IMR-90 (cell line): ENCODE results near the gene STRIP2. TPM values are rescaled to one million over a fixed set of nuclear protein-coding genes. Genes with fewer than 3 reads are reported as not detected.

ENCODE experiments used
- ATAC-seq: fragments of 200-7000 bp; cut with Tn5 transposase; 2 replicates; pipeline ENCODE4 v1.9.1; 2020; ENCODE audit warnings: low read depth, mild to moderate bottlenecking, moderate library complexity
- BruUV-seq: library from RNA; stranded (reverse); fragments of 400-500 nt; replicated peaks from 2 replicates; lab custom pipeline; 2021; lab: Mats Ljungman, UMichigan
- CTCF ChIA-PET: fragments of 300-600 bp; formaldehyde crosslinking; extraction: SDS; loops from one replicate; lab custom pipeline; 2021; ENCODE audit warnings: antibody characterized with exemption; lab: Yijun Ruan, JAX
- POLR2A ChIA-PET: fragments of 300-600 bp; sonication (Branson Sonifier 250); formaldehyde crosslinking; loops from one replicate; lab custom pipeline; 2022; ENCODE audit warnings: antibody characterized with exemption; ENCODE audit not compliant: unreplicated experiment; lab: Charles Lee
- DNase-seq: peaks from one replicate; pipeline ENCODE4 v3.0.0; 2013
- H2AFZ ChIP-seq: replicated peaks from 2 replicates; pipeline ENCODE3; 2013; ENCODE audit warnings: low read length, mild to moderate bottlenecking; ENCODE audit not compliant: poor library complexity
- H2AK5ac ChIP-seq: 2 replicates; pipeline ENCODE4 v1.6.1; 2013; ENCODE audit warnings: low read depth, low read length, inconsistent platforms
- H2AK9ac ChIP-seq: replicated peaks from 2 replicates; pipeline ENCODE3; 2013; ENCODE audit warnings: mild to moderate bottlenecking, low read depth, low read length, moderate library complexity; ENCODE audit not compliant: poor library complexity
- H2BK120ac ChIP-seq: 2 replicates; pipeline ENCODE4 v1.6.1; 2013; ENCODE audit warnings: low read depth, low read length, inconsistent platforms
- H2BK15ac ChIP-seq: 3 replicates; pipeline ENCODE4 v1.6.1; 2013; ENCODE audit warnings: low read depth, low read length, inconsistent platforms
- H2BK20ac ChIP-seq: 2 replicates; pipeline ENCODE4 v1.6.1; 2013; ENCODE audit warnings: low read depth, mild to moderate bottlenecking, inconsistent platforms, low read length, moderate library complexity
- H2BK5ac ChIP-seq: 2 replicates; pipeline ENCODE4 v1.6.1; 2013; ENCODE audit warnings: mild to moderate bottlenecking, low read depth, low read length, inconsistent platforms; ENCODE audit not compliant: poor library complexity, severe bottlenecking
- H3K14ac ChIP-seq: replicated peaks from 2 replicates; pipeline ENCODE4 v1.6.1; 2013; ENCODE audit warnings: low read depth, low read length, inconsistent platforms
- H3K18ac ChIP-seq: 2 replicates; pipeline ENCODE4 v1.6.1; 2013; ENCODE audit warnings: low read depth, low read length, control low read depth
- H3K23ac ChIP-seq: 2 replicates; pipeline ENCODE4 v1.6.1; 2013; ENCODE audit warnings: low read depth, low read length, inconsistent platforms
- H3K27ac ChIP-seq: 2 replicates; pipeline ENCODE4 v1.5.1; 2013; ENCODE audit warnings: mild to moderate bottlenecking, control low read depth, low read length; ENCODE audit not compliant: insufficient read depth
- H3K27me3 ChIP-seq: 2 replicates; pipeline ENCODE4 v1.6.1; 2013; ENCODE audit warnings: low read length; ENCODE audit not compliant: control insufficient read depth, insufficient read depth
- H3K36me3 ChIP-seq: 2 replicates; pipeline ENCODE4 v1.6.1; 2013; ENCODE audit warnings: low read length, mixed read lengths; ENCODE audit not compliant: control insufficient read depth, insufficient read depth
- H3K4ac ChIP-seq: 2 replicates; pipeline ENCODE4 v1.6.1; 2013; ENCODE audit warnings: low read depth, low read length, inconsistent platforms
- H3K4me1 ChIP-seq: 2 replicates; pipeline ENCODE4 v1.6.1; 2013; ENCODE audit warnings: low read length, mixed read lengths; ENCODE audit not compliant: control insufficient read depth, insufficient read depth
- H3K4me2 ChIP-seq: 2 replicates; pipeline ENCODE4 v1.6.1; 2013; ENCODE audit warnings: low read depth, mild to moderate bottlenecking, control low read depth, low read length, moderate library complexity
- H3K4me3 ChIP-seq: 2 replicates; pipeline ENCODE4 v1.5.1; 2013; ENCODE audit warnings: low read depth, mild to moderate bottlenecking, control low read depth, low read length, moderate library complexity; ENCODE audit not compliant: insufficient read depth
- H3K56ac ChIP-seq: 2 replicates; pipeline ENCODE4 v1.6.1; 2013; ENCODE audit warnings: low read length, inconsistent platforms; ENCODE audit not compliant: insufficient read depth; ENCODE audit errors: extremely low read depth
- H3K79me1 ChIP-seq, 2 experiments: 2 replicates each; pipeline ENCODE4 v1.6.1; 2013; ENCODE audit warnings: low read length in 2 of 2, inconsistent platforms in 1 of 2, low read depth in 1 of 2
- H3K9ac ChIP-seq: 2 replicates; pipeline ENCODE4 v1.6.1; 2013; ENCODE audit warnings: low read depth, low read length, control low read depth
- H3K9me1 ChIP-seq: 2 replicates; pipeline ENCODE4 v1.6.1; 2013; ENCODE audit warnings: low read length, inconsistent platforms; ENCODE audit not compliant: insufficient read depth
- H3K9me3 ChIP-seq: 2 replicates; pipeline ENCODE4 v1.6.1; 2013; ENCODE audit warnings: low read length; ENCODE audit not compliant: control insufficient read depth, insufficient read depth
- H4K20me1 ChIP-seq: 2 replicates; pipeline ENCODE4 v1.6.1; 2013; ENCODE audit warnings: low read length, inconsistent platforms; ENCODE audit not compliant: insufficient read depth
- H4K5ac ChIP-seq: 2 replicates; pipeline ENCODE4 v1.6.1; 2013; ENCODE audit warnings: mild to moderate bottlenecking, low read depth, low read length, control low read depth
- H4K8ac ChIP-seq, 2 experiments: 2 replicates each; pipeline ENCODE4 v1.6.1; 2013; ENCODE audit warnings: low read depth in 2 of 2, low read length in 2 of 2, control low read depth in 1 of 2, inconsistent platforms in 1 of 2
- H4K91ac ChIP-seq: 2 replicates; pipeline ENCODE4 v1.6.1; 2013; ENCODE audit warnings: low read depth, low read length, inconsistent platforms; ENCODE audit not compliant: insufficient read depth
- BHLHE40 ChIP-seq: fragments of 150-350 bp; IDR thresholded peaks from 2 replicates; pipeline ENCODE4 v1.6.1; 2016; ENCODE audit warnings: mild to moderate bottlenecking, low read depth, low read length
- CTCF ChIP-seq: conservative IDR thresholded peaks from 2 replicates; pipeline ENCODE4 v1.5.1; 2012; ENCODE audit warnings: mild to moderate bottlenecking, low read depth, low read length, improper control_type of control experiment
- ELK1 ChIP-seq: fragments of 150-350 bp; IDR thresholded peaks from 2 replicates; pipeline ENCODE4 v1.6.1; 2016; ENCODE audit warnings: low read depth, mild to moderate bottlenecking, low read length, moderate library complexity, borderline replicate concordance
- MAFK ChIP-seq: IDR thresholded peaks from 2 replicates; pipeline ENCODE4 v1.6.1; 2012; ENCODE audit warnings: low read depth, low read length, improper control_type of control experiment
- MXI1 ChIP-seq: IDR thresholded peaks from 2 replicates; pipeline ENCODE4 v1.6.1; 2012; ENCODE audit warnings: low read depth, mild to moderate bottlenecking, low read length, moderate library complexity, borderline replicate concordance
- NFE2L2 ChIP-seq: fragments of 150-350 bp; IDR thresholded peaks from 2 replicates; pipeline ENCODE4 v1.6.1; 2016; ENCODE audit warnings: low read depth, mild to moderate bottlenecking, low read length
- POLR2A ChIP-seq: IDR thresholded peaks from 2 replicates; pipeline ENCODE4 v1.6.1; 2012; ENCODE audit warnings: mild to moderate bottlenecking, low read depth, low read length
- RCOR1 ChIP-seq: IDR thresholded peaks from 2 replicates; pipeline ENCODE4 v1.6.1; 2012; ENCODE audit warnings: mild to moderate bottlenecking, low read length, improper control_type of control experiment; ENCODE audit not compliant: insufficient replicate concordance
- SMC3 ChIP-seq: fragments of 150-350 bp; IDR thresholded peaks from 2 replicates; pipeline ENCODE4 v1.6.1; 2016; ENCODE audit warnings: low read depth, mild to moderate bottlenecking, antibody characterized with exemption, low read length, moderate library complexity
- USF2 ChIP-seq: fragments of 150-350 bp; IDR thresholded peaks from 2 replicates; pipeline ENCODE4 v1.6.1; 2017; ENCODE audit warnings: mild to moderate bottlenecking, antibody characterized with exemption, low read length, low read depth
- WGBS, 2 experiments: methylation state at CpG; one replicate each; pipeline versions ENCODE4 v1.1.5 to v1.1.7; 2013; ENCODE audit warnings: missing lambda C conversion rate in 2 of 2; ENCODE audit not compliant: insufficient read length in 1 of 2; ENCODE audit errors: extremely low coverage in 2 of 2; 5-methylcytosine and 5-hydroxymethylcytosine counted together
- dilution Hi-C: fragments of 300-500 bp; cut with HindIII; formaldehyde crosslinking; loops from one replicate; pipeline ENCODE4 v1.14.3; 2018; ENCODE audit warnings: low sequenced_read_pairs; ENCODE audit not compliant: unreplicated experiment
- in situ Hi-C: fragments of 300-500 bp; cut with MboI; formaldehyde crosslinking; loops from 3 replicates; pipeline ENCODE4 v1.14.3; 2019; ENCODE audit warnings: low sequenced_read_pairs, inconsistent platforms, mixed read lengths
- intact Hi-C: fragments of 100-400 bp; cut with micrococcal nuclease; formaldehyde crosslinking; loops from 2 replicates; pipeline ENCODE4 v1.10.0; 2022
- polyA plus RNA-seq, 3 experiments: library from polyadenylated mRNA; depleted of rRNA; stranded (reverse); fragments of >200 nt; gene quantifications; 2 replicates each; pipeline ENCODE4 v1.2.3, GENCODE V29; 2012; ENCODE audit warnings: low replicate concordance in 1 of 3
- total RNA-seq: library from RNA; depleted of rRNA; stranded (reverse); fragments of >200 nt; gene quantifications from 2 replicates; pipeline ENCODE4 v1.2.3, GENCODE V29; 2012

STRIP2 gene
- total and polyA plus RNA-seq, 2 of the 4 experiments (the other 2 are of a cell fraction): 1.8 to 3.0 TPM

GRCh38 chr7:129453510-129454248 lies 19.4 kb downstream of the STRIP2 start:
- Histone ChIP-seq H3K9ac (no peak overlapping the region), H3K79me1 (no peaks in the 10 kb centered on the region), H3K4me2 (no peak overlapping the region), H3K36me3 (no peaks in the 10 kb centered on the region), H3K9me1 (no peaks in the 10 kb centered on the region), H3K4me1 (no peaks in the 10 kb centered on the region; the same call in 1 of the 2 replicates), H3K9me3 (peaks cover 4% of the 10 kb centered on the region), H3K27me3 (no peaks in the 10 kb centered on the region), H2BK20ac (no peak overlapping the region), H4K91ac (no peak overlapping the region), H2AK5ac (no peak overlapping the region), H2BK120ac (no peak overlapping the region), H2BK15ac (no peak overlapping the region), H3K23ac (no peak overlapping the region), H3K4me3 (no peak overlapping the region), H3K56ac (no peak overlapping the region), H2BK5ac (no peak overlapping the region), H4K5ac (no peak overlapping the region), H3K18ac (no peak overlapping the region), H3K4ac (no peak overlapping the region), H4K8ac (no peak overlapping the region), H3K27ac (no peak overlapping the region), H2AFZ (no peak overlapping the region), H2AK9ac (no peak overlapping the region), H4K20me1 (no peaks in the 10 kb centered on the region), H3K14ac (no peak overlapping the region)
- CTCF ChIA-PET: no interaction called here
- in situ Hi-C loops (no loop called here), intact Hi-C loops (no loop called here), dilution Hi-C loops (no loop called here)
- WGBS, 2 experiments: no CpG with 5 or more reads among the region's 1 CpG
- BruUV-seq: no TSS peak
- TF ChIP-seq SMC3: no peak
- TF ChIP-seq POLR2A: no peak
- no peak for TF ChIP-seq USF2
- no peak for TF ChIP-seq BHLHE40
- TF ChIP-seq NFE2L2: no peak
- no peak for TF ChIP-seq CTCF
- TF ChIP-seq ELK1: no peak
- TF ChIP-seq MXI1: no peak
- no peak for TF ChIP-seq MAFK
- no peak for TF ChIP-seq RCOR1
- DNase-seq (no peak), ATAC-seq (no peak)
- POLR2A ChIA-PET: no interaction called here
